HL-60 (cell line): Measurements from ENCODE around the gene PCDH12.

Experiments
- POLR2AphosphoS5 ChIP-seq: IDR thresholded peaks from 2 replicates; pipeline ENCODE4 v1.6.1; 2012; ENCODE audit warnings: low read depth
- TF ChIP-seq, protein P1 (sequence below): IDR thresholded peaks from one replicate; pipeline ENCODE4 v1.5.1; 2011; ENCODE audit warnings: low read length, control low read depth, inconsistent platforms; ENCODE audit not compliant: insufficient read depth

DNA sequence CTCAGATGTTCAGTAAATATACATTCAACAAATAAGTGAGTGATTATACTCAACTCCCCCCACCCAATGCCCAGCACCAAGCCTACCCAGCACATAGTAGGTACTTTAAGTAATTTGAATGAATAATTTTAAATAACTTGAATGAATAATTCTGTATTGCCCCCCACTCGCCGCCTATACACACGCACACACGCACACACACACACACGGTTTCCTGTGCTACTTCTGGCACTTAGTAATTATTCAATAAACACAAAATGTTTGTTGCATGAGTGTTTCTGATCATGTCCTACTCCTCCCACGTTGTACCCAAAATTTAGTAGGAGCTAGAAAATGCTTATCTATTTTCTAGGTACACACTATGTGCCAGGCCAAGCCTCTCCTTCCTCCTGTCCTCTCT lies 16.2 kb downstream of the PCDH12 start:
- TF ChIP-seq POLR2AphosphoS5, result no peak
- TF ChIP-seq, protein P1, sequence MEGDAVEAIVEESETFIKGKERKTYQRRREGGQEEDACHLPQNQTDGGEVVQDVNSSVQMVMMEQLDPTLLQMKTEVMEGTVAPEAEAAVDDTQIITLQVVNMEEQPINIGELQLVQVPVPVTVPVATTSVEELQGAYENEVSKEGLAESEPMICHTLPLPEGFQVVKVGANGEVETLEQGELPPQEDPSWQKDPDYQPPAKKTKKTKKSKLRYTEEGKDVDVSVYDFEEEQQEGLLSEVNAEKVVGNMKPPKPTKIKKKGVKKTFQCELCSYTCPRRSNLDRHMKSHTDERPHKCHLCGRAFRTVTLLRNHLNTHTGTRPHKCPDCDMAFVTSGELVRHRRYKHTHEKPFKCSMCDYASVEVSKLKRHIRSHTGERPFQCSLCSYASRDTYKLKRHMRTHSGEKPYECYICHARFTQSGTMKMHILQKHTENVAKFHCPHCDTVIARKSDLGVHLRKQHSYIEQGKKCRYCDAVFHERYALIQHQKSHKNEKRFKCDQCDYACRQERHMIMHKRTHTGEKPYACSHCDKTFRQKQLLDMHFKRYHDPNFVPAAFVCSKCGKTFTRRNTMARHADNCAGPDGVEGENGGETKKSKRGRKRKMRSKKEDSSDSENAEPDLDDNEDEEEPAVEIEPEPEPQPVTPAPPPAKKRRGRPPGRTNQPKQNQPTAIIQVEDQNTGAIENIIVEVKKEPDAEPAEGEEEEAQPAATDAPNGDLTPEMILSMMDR, result no peak
